Transverse colon (tissue), 4 donors: Measurements from ENCODE around the gene STK32C. TPM values are rescaled to one million over a fixed set of nuclear protein-coding genes. Genes with fewer than 3 reads are reported as not detected.

Experiments
- DNase-seq: peaks from one replicate; pipeline ENCODE4 v3.0.0-alpha.2; 2019
- H3K27ac ChIP-seq, 4 donors: fragments of 200-600 bp; sonication (generic); 2 replicates each; pipeline ENCODE4 v1.5.1; 2016 to 2018; ENCODE audit warnings: inconsistent platforms in 4 of 4
- H3K27me3 ChIP-seq: fragments of 200-600 bp; sonication (generic); 2 replicates; pipeline ENCODE4 v1.5.1; 2017; ENCODE audit warnings: inconsistent platforms
- H3K36me3 ChIP-seq, 4 donors: fragments of 200-600 bp; sonication (generic); 2 replicates each; pipeline ENCODE4 v1.5.1; 2017 to 2019; ENCODE audit warnings: inconsistent platforms in 4 of 4
- H3K4me1 ChIP-seq, 4 donors: fragments of 200-600 bp; sonication (generic); 2 replicates each; pipeline ENCODE4 v1.5.1; 2017 to 2020; ENCODE audit warnings: inconsistent platforms in 4 of 4
- H3K4me3 ChIP-seq, 4 donors: fragments of 200-600 bp; sonication (generic); 1 replicate in 1 of 4; 2 replicates in 3 of 4; pipeline versions ENCODE4 v1.5.1 to v1.6.1; 2017 to 2019; ENCODE audit warnings: inconsistent platforms in 4 of 4
- H3K9me3 ChIP-seq, 2 donors: fragments of 200-600 bp; sonication (generic); 2 replicates each; pipeline ENCODE4 v1.5.1; 2017 to 2019; ENCODE audit warnings: inconsistent platforms in 2 of 2
- CTCF ChIP-seq, 5 experiments: fragments of 200-600 bp in 3 of 5; fragments of 450-650 bp in 2 of 5; sonication (generic) in 3 of 5; IDR thresholded peaks; 1 replicate in 2 of 5; 2 replicates in 3 of 5; pipeline ENCODE4 v1.5.1; 2016 to 2017; ENCODE audit warnings: antibody characterized with exemption in 5 of 5, inconsistent platforms in 3 of 5, mild to moderate bottlenecking in 2 of 5, moderate library complexity in 1 of 5
- EP300 ChIP-seq: sonication (generic); formaldehyde crosslinking; IDR thresholded peaks from one replicate; pipeline ENCODE4 v1.6.1; 2017; ENCODE audit warnings: antibody characterized with exemption, low read depth
- POLR2A ChIP-seq: fragments of 450-650 bp; IDR thresholded peaks from one replicate; pipeline ENCODE4 v1.6.1; 2016; ENCODE audit warnings: antibody characterized with exemption, mild to moderate bottlenecking, moderate library complexity
- POLR2AphosphoS5 ChIP-seq, 3 donors: sonication (generic); formaldehyde crosslinking; IDR thresholded peaks; one replicate each; pipeline ENCODE4 v1.6.1; 2016; ENCODE audit warnings: antibody characterized with exemption in 3 of 3
- WGBS, 2 donors: methylation state at CpG; one replicate each; pipeline ENCODE4 v1.1.5; 2018; ENCODE audit warnings: low coverage in 1 of 2; 5-methylcytosine and 5-hydroxymethylcytosine counted together
- in situ Hi-C, 4 donors: fragments of 200-750 bp; cut with MboI; loops; one replicate each; pipeline versions ENCODE4 v1.15.0 to v1.15.1; 2017; ENCODE audit warnings: low sequenced_read_pairs in 3 of 4, low pct_ligation_motif_present in 1 of 4, low pct_unique_long_range_greater_than_20kb in 1 of 4
- intact Hi-C: fragments of 100-400 bp; cut with DNase I; formaldehyde crosslinking; loops from one replicate; pipeline ENCODE4 v1.15.1; 2023; ENCODE audit warnings: low total_unique reads
- total RNA-seq, 4 donors: library from RNA; depleted of rRNA; stranded (reverse); fragments of >200 nt; gene quantifications; one replicate each; pipeline ENCODE4 v1.1.0, GENCODE V29; 2016

The STK32C gene
- total RNA-seq, 4 donors from 2014 or later, result 2.2 to 7.8 (median 3.7) TPM; not detected in 1

DNA sequence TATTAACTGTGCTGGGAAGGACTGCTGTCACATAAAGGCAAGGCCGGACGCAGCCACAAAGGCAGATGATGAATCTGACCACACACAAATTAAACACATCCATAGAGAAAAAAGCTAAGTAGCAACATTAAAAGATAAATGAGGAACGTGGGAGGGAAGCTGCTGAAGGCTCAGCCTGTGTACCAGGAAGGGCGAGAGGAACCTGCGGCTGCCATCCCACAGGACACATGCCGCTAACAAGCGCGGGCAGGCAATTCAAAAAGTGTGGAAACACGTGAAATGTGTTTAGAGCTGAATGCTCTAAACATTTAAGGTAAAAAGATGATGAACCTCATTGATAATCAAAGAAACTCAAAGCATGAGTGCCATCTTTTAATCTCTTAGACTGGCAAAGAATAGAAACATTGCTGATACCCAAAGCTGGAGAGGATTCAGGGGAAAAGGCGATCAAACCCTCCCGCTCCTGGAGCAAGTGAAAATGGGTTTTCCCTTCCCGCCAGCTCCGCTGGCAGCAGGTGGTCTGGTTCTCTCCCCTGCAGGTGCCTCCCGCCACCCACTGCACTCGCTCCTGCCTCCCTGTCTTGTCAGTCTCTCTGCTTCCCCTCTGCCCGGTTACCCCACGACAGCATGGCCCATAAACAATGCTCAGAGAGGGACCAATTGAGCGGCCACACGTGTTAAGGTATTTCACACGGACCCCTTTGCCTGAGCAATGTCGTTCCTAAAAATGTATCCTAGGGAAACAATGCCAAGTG, 4.2 kb downstream of the STK32C start:
- Histone ChIP-seq H3K4me3 (no peak overlapping the region), H3K27me3 (peaks cover 13% of the 10 kb centered on the region), H3K36me3 (no peaks in the 10 kb centered on the region), H3K4me1 (peaks cover under 1 to 16% (median 10%) of the 10 kb centered on the region in 4 donors), H3K27ac (no peak overlapping the region), H3K9me3 (no peaks in the 10 kb centered on the region)
- 84 to 86% methylated on average over 9 to 21 of the region's 21 CpGs for WGBS, 2 donors
- intact Hi-C loops, result no loop called here
- TF ChIP-seq CTCF (IDR thresholded peaks at IDR 0.05), result no peak
- no peak for TF ChIP-seq POLR2A
- no peak for TF ChIP-seq EP300
- no peak for DNase-seq
- in situ Hi-C loops, result no loop called here

DNA sequence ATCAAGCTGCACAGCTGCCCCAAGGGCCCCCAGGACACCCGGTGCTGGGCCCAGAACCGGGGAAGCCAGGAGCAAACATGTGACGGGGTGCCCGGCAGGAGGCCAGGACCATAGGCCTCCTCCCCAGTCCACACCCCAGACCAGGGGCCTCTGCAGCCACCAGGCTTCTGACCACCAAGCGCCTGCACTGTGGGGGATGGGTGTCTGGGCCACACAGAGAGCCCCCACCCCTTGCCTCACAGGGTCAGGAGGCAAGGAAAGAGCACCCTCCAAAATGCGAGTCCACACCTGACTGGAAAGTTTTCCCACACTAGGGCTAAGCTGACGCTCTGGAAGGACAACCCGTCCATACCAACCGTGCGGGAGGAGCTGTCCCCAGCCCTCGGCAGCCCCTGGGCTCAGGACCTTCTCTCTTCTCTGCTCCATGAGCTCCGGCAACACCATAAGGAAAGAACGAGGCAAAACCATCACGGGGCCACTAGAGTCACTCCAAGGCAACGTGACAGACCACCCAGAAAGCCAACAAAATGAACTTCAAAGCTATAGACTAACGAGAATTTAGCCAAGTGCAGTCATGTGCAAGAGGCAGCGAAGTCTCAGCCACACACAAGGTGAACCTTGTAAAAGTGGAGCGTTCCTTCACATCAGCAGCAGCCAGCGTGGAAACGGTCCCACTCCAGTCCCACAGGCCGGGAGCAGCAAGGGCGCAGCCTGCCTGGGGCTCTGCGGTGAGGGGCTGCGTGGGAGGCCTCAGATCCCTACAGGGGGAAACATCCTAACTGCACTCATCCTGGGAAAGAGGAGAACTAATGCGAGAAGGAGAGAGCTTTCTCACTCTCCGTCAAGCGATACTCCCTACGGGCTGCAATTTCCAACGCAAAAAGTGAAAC, 5.1 kb downstream of the STK32C start:
- Histone ChIP-seq H3K27me3 (peaks cover 13% of the 10 kb centered on the region), H3K27ac (no peak overlapping the region), H3K4me1 (peaks cover 0 to 11% (median 9%) of the 10 kb centered on the region in 4 donors), H3K9me3 (no peaks in the 10 kb centered on the region), H3K36me3 (no peaks in the 10 kb centered on the region), H3K4me3 (no peak overlapping the region)
- WGBS, 2 donors, result 87 to 96% methylated on average over 5 to 28 of the region's 29 CpGs
- intact Hi-C loops, result no loop called here
- in situ Hi-C loops, result no loop called here
- no peak for DNase-seq
- TF ChIP-seq CTCF (IDR thresholded peaks at IDR 0.05) (no peak), POLR2A (no peak), EP300 (no peak)

GRCh38 chr10:132301371-132302330, 6.1 kb downstream of the STK32C start:
- no peaks in the 10 kb centered on the region for H3K36me3 ChIP-seq
- WGBS, 2 donors, result 86 to 90% methylated on average over 2 to 38 of the region's 38 CpGs
- H3K4me1 ChIP-seq, result peaks cover 0 to 3% (median 1%) of the 10 kb centered on the region in 4 donors
- peaks cover 7% of the 10 kb centered on the region for H3K27me3 ChIP-seq
- TF ChIP-seq CTCF (IDR thresholded peaks at IDR 0.05) (no peak), POLR2AphosphoS5 (IDR thresholded peaks at IDR 0.05) (no peak), EP300 (no peak), POLR2A (no peak)
- no peak overlapping the region for H3K27ac ChIP-seq
- in situ Hi-C loops, result no loop called here
- no peaks in the 10 kb centered on the region for H3K9me3 ChIP-seq
- no peak for DNase-seq
- no peak overlapping the region for H3K4me3 ChIP-seq
- intact Hi-C loops, result no loop called here
